HG02870 (cell line): Measurements from ENCODE around the gene MYOZ3.

Experiments used
- ATAC-seq: cut with Tn5 transposase; IDR thresholded peaks from one replicate; pipeline ENCODE4 v1.9.1; 2021; ENCODE audit warnings: mild to moderate bottlenecking, moderate library complexity; ENCODE audit not compliant: unreplicated experiment

The MYOZ3 gene

DNA sequence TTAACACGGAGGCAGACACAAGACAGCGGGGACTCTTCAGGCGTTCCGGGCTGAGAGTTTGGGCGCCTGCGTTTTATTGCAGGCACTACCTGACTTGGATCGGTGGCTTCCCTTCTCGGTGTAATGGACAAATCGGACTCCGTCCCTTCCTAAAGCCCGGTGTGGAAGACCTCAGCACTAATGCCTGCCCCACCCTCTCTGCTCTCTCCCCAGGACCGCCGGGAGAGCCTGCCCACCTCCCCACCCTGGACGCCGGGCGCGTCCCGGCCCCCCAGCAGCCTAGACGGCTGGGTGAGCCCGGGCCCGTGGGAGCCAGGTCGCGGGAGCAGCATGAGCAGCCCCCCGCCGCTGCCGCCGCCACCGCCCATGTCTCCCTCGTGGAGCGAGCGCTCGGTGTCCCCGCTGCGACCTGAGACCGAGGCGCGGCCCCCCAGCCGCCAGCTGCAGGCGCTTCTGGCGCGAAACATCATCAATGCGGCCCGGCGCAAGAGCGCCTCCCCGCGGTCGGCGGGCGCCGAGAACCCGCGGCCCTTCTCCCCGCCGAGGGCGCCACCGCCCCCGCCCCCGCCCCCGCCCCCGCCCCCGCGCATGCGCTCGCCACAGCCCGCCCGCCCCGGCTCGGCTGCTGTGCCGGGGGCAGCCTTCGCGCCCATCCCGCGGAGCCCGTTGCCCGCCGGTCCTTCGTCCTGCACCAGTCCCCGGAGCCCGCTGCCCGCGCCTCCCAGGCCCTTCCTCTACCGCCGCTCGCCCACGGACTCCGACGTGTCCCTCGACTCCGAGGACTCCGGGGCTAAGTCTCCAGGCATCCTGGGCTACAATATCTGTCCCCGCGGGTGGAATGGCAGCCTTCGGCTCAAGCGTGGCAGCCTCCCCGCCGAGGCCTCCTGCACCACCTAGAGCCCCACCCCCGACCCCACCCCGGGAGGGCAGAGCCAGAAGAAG is 4.6 kb upstream of the MYOZ3 start:
- peak; percentile 52 for ATAC-seq

DNA sequence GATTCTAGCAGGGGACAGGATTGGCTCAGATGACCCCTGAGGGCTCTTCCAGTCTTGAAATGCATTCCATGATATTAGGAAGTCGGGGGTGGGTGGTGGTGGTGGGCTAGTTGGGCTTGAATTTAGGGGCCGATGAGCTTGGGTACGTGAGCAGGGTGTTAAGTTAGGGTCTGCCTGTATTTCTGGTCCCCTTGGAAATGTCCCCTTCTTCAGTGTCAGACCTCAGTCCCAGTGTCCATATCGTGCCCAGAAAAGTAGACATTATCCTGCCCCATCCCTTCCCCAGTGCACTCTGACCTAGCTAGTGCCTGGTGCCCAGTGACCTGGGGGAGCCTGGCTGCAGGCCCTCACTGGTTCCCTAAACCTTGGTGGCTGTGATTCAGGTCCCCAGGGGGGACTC is 2.9 kb upstream of the MYOZ3 start:
- no peak for ATAC-seq

DNA sequence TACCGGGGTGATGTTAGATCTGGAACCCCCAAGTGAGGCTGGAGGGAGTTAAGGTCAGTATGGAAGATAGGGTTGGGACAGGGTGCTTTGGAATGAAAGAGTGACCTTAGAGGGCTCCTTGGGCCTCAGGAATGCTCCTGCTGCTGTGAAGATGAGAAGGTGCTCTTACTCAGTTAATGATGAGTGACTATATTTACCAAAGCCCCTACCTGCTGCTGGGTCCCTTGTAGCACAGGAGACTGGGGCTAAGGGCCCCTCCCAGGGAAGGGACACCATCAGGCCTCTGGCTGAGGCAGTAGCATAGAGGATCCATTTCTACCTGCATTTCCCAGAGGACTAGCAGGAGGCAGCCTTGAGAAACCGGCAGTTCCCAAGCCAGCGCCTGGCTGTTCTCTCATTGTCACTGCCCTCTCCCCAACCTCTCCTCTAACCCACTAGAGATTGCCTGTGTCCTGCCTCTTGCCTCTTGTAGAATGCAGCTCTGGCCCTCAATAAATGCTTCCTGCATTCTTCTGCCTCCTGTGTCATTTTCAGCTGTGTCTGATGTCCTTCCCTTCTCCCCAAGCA is 2.3 kb upstream of the MYOZ3 start:
- ATAC-seq: no peak

DNA sequence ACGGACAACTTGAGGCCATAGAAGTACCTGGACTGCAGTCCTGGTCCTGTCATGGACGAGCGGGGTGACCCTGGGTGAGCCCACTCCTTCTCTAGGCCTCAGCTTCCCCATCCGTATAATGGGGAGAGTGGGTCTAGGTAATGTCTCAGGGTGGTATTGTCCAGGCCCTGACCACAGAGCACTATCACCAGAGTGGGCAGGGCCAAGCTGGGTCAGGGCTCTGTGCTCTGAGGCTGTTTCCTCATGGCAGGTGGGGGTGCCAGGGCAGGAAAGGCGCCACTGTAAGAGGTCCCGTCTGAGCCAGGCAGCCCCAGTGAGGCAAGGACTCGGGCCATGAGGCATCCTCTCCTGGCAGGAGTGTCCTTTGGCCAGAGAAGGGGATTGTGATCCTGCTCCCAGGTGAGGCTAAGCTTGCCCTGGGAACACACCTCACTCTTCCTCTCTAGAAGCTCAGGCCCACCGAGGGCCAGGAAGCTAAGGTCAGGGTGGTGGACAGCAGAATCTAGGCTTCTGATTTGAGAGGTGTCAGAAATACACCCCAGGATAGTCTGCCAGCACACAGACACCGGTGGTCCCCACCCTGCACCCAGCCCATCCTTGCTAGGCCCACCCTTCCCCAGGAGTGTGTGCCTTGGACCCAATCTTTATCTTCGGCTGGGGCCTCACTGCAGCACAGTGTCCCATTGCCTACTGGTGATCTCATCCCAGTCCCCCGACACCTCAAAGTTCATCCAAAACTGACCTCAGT is 1.5 kb upstream of the MYOZ3 start:
- no peak for ATAC-seq

DNA sequence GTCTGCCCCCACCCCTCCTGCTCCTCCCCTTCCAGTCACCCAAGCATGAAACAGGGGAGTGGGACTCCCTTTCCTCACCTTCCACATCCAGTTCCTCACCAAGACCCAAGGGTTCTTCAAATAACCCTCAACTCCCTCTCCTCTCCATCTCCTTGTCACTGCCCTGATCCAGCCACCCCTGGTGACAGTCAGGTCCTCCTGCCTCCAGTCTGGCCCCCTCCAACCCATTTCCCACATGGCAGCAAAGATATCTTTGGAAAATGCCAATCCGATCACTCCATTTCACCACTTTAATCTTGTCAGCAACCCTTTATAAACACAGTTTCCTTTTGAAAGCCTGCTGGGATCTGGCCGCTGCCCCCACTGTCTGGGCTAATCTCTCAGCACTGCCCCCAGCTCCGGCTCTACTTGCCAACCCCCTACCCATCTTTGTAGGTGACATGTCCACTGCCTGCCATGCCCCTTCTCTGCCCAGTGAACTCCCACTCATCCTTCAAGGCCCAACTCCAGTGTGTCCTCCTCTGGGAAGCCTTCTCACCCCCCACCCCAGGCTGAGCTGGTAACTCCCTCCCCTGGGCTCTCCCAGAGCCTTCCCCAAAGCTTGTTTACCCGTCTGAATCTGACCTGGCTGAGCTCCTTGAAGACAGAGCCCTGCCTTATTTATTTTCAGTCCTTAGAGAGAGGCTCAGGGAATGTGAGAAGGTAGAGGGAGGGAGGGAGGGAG is 781 bp upstream of the MYOZ3 start:
- no peak for ATAC-seq

DNA sequence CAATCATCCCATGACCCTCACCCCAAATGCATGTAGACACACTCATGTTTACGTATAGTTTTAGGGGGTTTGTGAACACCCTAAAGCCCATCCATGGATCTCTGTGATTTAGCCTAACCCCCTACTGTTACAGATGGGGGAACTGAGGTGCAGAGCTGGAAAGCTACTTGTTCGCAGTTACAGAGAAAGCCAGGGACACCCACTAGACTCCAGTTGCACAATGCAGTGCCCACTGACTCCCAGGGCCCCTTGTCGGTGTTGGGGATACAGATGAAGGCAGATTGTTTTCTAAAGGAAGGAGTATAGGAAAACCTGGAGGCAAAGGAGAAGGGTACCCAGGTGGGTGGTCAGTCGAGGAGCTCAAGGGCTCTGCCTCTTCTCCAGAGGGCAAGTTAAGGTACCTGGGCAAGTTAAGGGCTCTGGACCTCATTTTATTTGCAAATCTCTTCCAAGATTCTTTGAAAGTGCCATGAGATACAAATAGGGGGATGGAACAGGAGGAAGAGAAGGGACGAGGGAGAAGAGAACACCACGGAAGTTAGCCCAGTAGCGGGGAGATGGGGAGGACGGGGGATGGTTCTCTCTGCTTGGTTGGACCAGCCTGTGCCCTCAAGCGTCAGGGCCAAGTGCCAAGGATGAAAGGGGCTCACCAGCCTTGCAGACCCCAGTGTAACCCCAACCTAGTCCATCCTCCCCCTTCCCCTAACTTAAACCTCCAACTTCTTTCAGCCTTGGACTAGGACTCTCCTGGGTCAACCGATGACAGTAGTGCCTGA is 958 bp downstream of the MYOZ3 start:
- ATAC-seq: no peak

DNA sequence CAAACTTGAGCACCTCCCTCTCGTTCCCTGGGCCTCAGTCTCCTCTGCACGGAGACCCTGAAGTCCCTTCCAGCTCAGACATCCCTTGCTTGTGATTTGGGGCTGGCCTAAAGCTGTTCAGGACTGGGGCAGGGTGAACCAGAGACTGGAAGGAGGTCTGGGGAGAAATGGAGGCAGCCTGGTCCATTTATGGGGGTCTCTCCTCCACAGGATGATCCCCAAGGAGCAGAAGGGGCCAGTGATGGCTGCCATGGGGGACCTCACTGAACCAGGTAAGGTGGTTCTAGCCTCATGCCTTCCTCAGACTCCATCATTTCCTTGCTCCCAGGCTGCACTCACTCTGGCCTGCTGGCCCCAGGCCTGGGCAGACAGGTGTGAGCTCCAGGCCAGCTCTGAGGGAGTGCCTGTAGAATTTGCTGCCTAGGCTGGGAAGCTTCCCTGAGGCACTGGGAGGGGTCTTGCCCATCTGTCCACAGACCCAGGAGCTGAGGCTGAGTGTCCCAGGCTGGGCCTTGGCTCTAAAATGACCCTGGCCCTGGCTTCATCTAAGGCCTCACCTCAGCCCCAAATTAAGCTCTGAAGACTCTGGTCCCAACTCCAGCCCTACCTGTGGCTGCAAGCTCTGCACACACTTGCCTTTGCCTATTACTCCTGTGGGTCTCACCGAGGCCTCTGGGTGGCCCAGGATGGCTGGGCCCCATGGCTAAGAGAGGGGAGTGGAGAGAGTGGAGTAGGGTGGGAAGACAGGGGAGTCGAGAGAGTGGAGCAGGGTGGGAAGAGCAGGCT is 1.9 kb downstream of the MYOZ3 start:
- ATAC-seq: no peak

DNA sequence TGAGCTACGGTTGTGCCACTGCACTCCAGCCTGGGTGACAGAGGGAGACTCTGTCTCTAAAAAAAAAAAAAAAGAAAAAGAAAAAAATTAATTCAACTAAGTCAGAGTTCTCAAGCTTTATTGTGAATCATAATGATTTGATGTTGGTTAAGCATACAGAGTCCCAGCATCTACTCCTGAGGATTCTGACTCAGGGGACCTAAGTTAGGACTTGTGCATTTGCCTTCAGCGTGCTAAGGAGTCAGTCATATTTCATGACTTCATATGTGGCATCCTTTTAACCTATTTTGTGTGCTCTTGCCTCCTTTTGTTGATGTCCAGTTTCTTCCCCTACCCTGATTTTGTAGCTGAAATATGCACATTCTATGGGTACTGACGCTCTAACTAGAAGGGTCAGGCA is 2.9 kb downstream of the MYOZ3 start:
- ATAC-seq: no peak

DNA sequence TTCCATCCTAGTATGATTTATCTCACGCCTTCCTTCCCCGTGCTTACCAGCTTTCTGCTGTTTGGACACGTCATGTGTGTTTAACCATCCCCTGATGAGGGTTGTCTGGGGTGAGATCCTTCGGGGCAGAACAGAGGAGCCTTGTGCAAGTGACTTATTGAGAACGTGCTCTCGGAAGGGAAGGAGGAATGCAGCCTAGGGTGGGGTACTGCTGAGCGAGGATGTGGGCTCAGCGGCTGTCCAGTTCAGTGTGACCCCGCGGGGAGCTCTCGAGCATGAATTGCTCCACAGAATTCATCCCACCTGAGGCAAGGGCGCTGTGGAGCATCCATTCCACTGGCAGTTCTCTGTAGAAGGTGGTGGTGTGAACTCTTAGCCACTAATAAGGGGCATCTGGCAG is 4.0 kb downstream of the MYOZ3 start:
- ATAC-seq: no peak

DNA sequence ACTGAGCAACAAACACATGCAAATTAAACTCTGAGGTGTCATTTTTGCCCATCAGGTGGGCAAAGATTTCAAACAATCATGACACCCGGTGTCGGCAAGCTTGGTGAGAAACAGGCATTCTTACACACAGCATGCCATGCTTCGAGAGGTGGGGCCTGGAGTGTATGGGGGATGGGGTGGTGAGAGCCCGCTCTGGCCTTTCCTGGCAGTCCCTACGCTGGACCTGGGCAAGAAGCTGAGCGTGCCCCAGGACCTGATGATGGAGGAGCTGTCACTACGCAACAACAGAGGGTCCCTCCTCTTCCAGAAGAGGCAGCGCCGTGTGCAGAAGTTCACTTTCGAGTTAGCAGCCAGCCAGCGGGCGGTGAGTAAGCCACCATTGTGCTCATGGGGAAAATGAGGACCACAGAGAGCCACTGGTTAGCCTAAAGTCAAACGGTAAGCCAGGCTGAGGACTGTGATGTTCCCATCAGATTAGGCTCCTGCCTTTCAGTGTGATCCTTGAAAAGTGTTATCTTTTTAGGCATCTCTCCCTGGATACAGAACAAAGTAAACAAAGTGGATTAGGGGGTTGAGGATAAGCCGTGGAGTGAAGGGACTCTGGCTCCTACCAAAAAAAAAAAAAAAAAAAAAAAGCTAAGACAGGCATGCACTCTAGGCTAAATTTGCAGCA is 9.4 kb downstream of the MYOZ3 start:
- no peak for ATAC-seq

DNA sequence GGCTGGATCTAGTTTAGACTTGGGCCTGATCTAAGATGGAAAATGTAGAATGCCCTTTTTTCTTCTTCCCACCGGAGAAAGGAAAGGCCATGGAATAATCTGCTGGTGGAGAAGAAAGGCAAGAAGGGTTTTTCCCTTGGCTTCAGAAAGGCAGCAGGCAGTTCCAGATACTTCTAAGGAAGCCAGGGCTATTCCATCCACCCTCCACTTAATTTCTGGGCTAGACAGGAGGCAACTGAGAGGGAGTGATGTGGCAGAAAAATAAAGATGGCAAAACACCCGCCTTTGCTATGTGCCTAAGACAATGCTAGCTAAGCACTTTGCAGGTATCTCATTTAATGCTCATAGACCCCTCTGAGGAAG is 9.9 kb downstream of the MYOZ3 start:
- no peak for ATAC-seq

DNA sequence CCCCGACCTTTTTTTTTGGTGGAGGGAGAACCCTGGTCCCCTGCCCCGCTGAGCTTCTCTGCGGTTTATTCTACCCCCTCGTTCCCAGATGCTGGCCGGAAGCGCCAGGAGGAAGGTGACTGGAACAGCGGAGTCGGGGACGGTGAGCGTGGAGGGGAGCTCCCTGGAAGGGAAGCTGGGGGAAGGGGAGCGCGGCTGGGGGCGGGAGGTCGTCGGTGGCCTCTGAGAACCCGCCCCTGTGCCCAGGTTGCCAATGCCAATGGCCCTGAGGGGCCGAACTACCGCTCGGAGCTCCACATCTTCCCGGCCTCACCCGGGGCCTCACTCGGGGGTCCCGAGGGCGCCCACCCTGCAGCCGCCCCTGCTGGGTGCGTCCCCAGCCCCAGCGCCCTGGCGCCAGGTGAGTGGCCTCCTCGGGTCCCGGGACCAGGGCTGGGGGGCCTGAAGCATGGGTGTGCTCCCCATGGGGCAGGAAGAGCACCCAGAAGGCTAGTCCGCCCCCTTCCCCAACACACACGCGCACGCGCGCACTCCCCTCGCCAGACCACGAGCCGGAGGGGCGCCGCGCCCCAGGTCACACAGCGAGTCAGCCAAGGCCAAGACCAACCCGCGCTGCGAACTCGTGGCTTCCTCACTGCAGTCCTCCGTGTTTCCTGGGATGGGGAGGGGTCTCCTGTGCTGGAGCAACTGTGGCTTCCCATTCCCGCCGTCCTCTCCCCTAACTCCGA is 10.6 kb downstream of the MYOZ3 start:
- no peak for ATAC-seq

DNA sequence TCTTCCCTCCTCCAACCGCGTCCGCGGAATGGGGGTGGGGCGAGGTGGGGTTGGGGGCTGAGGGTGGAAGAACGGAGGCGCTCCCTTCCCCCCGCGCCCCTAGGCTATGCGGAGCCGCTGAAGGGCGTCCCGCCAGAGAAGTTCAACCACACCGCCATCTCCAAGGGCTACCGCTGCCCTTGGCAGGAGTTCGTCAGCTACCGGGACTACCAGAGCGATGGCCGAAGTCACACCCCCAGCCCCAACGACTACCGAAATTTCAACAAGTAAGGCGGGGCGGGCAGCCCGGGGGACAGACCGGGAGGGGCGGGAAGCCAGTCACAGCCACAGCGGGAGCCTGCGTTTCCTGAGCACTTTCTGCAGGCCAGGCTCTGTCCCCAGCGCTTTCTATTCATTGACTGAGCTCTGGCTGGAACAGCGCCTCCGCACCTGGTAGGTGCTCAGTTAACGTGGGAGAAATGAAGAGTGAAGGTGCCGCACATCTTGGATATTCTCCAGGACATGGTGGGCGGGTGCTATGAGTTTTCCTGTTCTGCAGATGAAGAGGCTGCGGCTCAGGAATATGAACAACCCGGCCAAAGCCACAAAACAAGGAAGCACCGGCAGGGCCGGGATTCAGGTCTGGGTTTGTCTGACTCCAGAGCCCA is 11.3 kb downstream of the MYOZ3 start:
- ATAC-seq: no peak

DNA sequence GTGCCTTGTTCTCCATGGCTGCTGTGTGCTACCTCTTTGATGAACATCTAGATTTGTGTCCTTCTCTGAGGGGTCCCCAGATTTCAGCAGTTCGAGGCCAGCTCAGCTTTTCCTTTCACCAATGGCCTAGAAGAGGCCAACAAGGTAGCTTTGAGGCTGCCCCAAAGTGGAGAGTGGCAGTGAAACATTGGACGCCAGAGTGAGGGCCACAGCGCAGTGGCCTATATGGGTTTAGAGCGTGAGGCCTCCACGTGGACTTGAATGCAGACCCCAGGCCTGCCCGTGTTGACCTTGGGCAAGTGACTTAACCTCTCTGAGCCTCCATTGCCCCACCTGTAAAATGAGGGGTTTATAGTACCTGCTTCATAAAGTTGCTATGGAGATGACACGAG is 11.8 kb downstream of the MYOZ3 start:
- no peak for ATAC-seq

DNA sequence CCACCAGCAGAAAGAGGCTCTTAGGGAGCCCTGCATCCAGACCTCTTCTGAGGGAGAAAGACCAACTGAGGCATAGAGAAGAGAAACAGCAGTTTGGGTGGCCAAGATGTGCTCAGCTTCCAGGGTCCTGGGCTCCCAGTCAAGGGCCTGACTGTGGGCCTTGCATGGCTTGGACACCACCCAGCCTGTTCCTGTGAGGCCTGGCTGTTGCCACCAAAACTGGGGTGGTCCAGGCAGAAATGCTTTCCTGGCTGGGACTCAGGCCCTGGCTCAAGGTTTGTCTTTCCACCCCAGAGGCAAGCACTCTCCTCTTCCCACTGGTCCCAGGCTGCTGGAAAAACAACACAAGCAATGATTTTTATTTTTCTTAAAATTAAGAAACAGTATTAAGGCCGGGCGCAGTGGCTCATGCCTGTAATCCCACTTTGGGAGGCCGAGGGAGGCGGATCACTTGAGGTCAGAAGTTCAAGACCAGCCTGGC is 13.3 kb downstream of the MYOZ3 start:
- no peak for ATAC-seq

DNA sequence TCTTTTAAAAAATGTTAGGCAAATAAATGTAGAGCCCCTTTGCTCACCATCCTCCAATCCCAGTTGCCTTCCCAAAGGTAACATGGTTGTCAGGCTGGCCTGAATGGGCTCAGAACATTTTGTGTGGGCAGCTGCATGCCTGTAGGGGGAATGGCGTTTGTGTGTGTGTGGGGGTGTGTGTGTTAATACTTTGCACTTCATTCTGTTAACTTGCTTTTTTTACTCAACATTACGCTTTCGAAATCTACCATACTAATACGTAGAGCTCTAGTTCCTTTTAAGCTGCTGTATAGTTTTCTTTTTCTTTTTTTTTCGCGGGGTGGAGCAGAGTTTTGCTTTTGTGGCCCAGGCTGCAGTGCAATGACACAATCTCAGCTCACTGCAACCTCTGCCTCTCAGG is 14.0 kb downstream of the MYOZ3 start:
- no peak for ATAC-seq

DNA sequence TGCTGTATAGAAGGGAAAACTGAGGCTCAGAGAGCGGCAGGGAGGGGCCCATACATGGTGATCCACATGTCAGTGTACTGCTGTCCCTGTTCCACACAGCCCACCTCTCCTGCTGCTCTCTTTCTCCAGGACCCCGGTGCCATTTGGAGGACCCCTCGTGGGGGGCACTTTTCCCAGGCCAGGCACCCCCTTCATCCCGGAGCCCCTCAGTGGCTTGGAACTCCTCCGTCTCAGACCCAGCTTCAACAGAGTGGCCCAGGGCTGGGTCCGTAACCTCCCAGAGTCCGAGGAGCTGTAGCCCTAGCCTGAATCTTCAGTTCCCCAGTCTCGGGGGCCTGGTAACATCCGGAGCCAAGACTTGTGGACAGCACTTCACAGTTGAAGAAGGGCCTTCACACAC is 15.5 kb downstream of the MYOZ3 start:
- no peak for ATAC-seq

DNA sequence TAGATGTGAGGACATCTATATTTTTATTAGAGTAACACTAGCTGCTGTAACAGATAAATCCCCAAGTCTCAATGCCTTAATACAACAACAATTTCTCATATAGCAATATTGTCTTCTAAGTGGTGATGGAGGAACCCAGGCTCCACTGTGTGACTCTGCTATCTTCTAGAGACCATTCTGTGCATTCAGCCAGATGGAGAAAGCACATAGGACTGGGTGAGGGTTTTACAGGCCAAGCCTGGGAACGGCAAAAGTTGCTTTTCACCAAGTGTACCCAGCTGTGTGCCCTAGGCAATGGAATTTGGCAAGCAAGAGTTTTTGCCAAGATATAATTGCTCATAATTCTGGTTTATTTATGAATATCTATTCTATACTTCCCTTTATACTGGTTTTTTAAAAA is 28.1 kb downstream of the MYOZ3 start:
- no peak for ATAC-seq
